Measurements from ENCODE around the gene BTG2. TPM values are rescaled to one million over a fixed set of nuclear protein-coding genes. Genes with fewer than 3 reads are reported as not detected.
"Not testable (repeated sequence)": the region's sequence is repeated elsewhere in the genome, so short reads cannot be mapped to it uniquely, and the experiment has no call there.

Gene BTG2
- total RNA-seq, 1 experiment from 2014 or later: 2.2 TPM

- Histone ChIP-seq H3K4me1 (ENCODE audit: insufficient read depth, low read length) (no peaks in the 10 kb centered on the region), H4K20me1 (ENCODE audit: low read length) (no peaks in the 10 kb centered on the region), H3K27me3 (ENCODE audit: low read length) (peaks cover 49% of the 10 kb centered on the region), H3K9me3 (ENCODE audit: low read length) (no peaks in the 10 kb centered on the region), H3K4me3 (ENCODE audit: low read length) (no peak overlapping the region), H2AFZ (ENCODE audit: low read length) (no peak overlapping the region), H3K4me2 (ENCODE audit: low read length) (no peak overlapping the region), H3F3A (ENCODE audit: low read length, unreplicated experiment) (no peaks in the 10 kb centered on the region), H3K9me2 (replicated peaks; ENCODE audit: low read length) (no peaks in the 10 kb centered on the region), H3K79me2 (ENCODE audit: low read length) (no peaks in the 10 kb centered on the region), H3K9ac (ENCODE audit: low read length) (no peak overlapping the region), H3K27ac (ENCODE audit: low read length) (no peak overlapping the region), H3K36me3 (ENCODE audit: low read depth, low read length) (no peaks in the 10 kb centered on the region)
- intact Hi-C loops (cut with micrococcal nuclease): no loop called here
- ChIA-PET CTCF (no interaction called here), POLR2A (ENCODE audit: unreplicated experiment) (no interaction called here)
- TF ChIP-seq EZH2phosphoT487 (IDR thresholded peaks at IDR 0.05; ENCODE audit: borderline replicate concordance, low read length) (no peak), EZH2 (IDR thresholded peaks at IDR 0.05; ENCODE audit: low read length, unreplicated experiment) (no peak), CTCF (conservative IDR thresholded peaks at IDR 0.05; ENCODE audit: low read depth, low read length) (no peak)
- DNase-seq (no peak), ATAC-seq (no peak)
- BruUV-seq (replicated peaks): no TSS peak
Measured at GRCh38 chr1:203299169-203299568, 6.2 kb upstream of the BTG2 start.

GRCh38 chr1:203299719-203300429 is 5.4 kb upstream of the BTG2 start:
- H3K9me3 ChIP-seq (ENCODE audit: low read length); H3K9ac ChIP-seq (ENCODE audit: low read length); H4K20me1 ChIP-seq (ENCODE audit: low read length); H3K27ac ChIP-seq (ENCODE audit: low read length); H2AFZ ChIP-seq (ENCODE audit: low read length); ATAC-seq; H3K4me3 ChIP-seq (ENCODE audit: low read length); H3K36me3 ChIP-seq (ENCODE audit: low read depth, low read length); POLR2A ChIA-PET (ENCODE audit: unreplicated experiment); DNase-seq; BruUV-seq (replicated peaks); intact Hi-C loops (cut with micrococcal nuclease); H3F3A ChIP-seq (ENCODE audit: low read length, unreplicated experiment); H3K79me2 ChIP-seq (ENCODE audit: low read length); CTCF ChIA-PET; H3K4me2 ChIP-seq (ENCODE audit: low read length); H3K4me1 ChIP-seq (ENCODE audit: insufficient read depth, low read length); H3K9me2 ChIP-seq (replicated peaks; ENCODE audit: low read length): not testable (repeated sequence)
- H3K27me3 ChIP-seq (ENCODE audit: low read length): peaks cover 43% of the 10 kb centered on the region

GRCh38 chr1:203300441-203301330 is 4.6 kb upstream of the BTG2 start:
- H4K20me1 ChIP-seq (ENCODE audit: low read length): no peaks in the 10 kb centered on the region
- H3K27me3 ChIP-seq (ENCODE audit: low read length): peaks cover 38% of the 10 kb centered on the region
- no peak overlapping the region for H3K9ac ChIP-seq (ENCODE audit: low read length)
- H3K9me3 ChIP-seq (ENCODE audit: low read length): no peaks in the 10 kb centered on the region
- intact Hi-C loops (cut with micrococcal nuclease): no loop called here
- no TSS peak for BruUV-seq (replicated peaks)
- CTCF ChIA-PET: no interaction called here
- no peak overlapping the region for H3K4me2 ChIP-seq (ENCODE audit: low read length)
- TF ChIP-seq EZH2phosphoT487 (IDR thresholded peaks at IDR 0.05; ENCODE audit: borderline replicate concordance, low read length) (no peak), EZH2 (IDR thresholded peaks at IDR 0.05; ENCODE audit: low read length, unreplicated experiment) (no peak), CTCF (conservative IDR thresholded peaks at IDR 0.05; ENCODE audit: low read depth, low read length) (no peak)
- H3K9me2 ChIP-seq (replicated peaks; ENCODE audit: low read length): no peaks in the 10 kb centered on the region
- no peaks in the 10 kb centered on the region for H3K36me3 ChIP-seq (ENCODE audit: low read depth, low read length)
- POLR2A ChIA-PET (ENCODE audit: unreplicated experiment): interaction anchor here (0.6 kb wide), 1 partner anchor 157 kb away, joined by 20 read pairs; no protein-coding TSS in a partner anchor
- ATAC-seq (no peak), DNase-seq (no peak)
- H3K4me1 ChIP-seq (ENCODE audit: insufficient read depth, low read length): peaks cover 5% of the 10 kb centered on the region; the same call in 1 of the 2 replicates
- no peak overlapping the region for H2AFZ ChIP-seq (ENCODE audit: low read length)
- H3K27ac ChIP-seq (ENCODE audit: low read length): no peak overlapping the region
- no peak overlapping the region for H3K4me3 ChIP-seq (ENCODE audit: low read length)
- no peaks in the 10 kb centered on the region for H3F3A ChIP-seq (ENCODE audit: low read length, unreplicated experiment)
- H3K79me2 ChIP-seq (ENCODE audit: low read length): no peaks in the 10 kb centered on the region

Data from PC-3 (cell line).